Measurements from ENCODE around the gene SND1. TPM values are rescaled to one million over a fixed set of nuclear protein-coding genes. Genes with fewer than 3 reads are reported as not detected.

Gene SND1
- total RNA-seq, 1 experiment from 2014 or later: 139 TPM

- Histone ChIP-seq H3K9ac (ENCODE audit: low read length) (no peak overlapping the region), H2AFZ (ENCODE audit: low read length) (no peak overlapping the region), H3K4me3 (ENCODE audit: low read length) (no peak overlapping the region), H3K9me3 (ENCODE audit: low read length) (no peaks in the 10 kb centered on the region), H3K36me3 (ENCODE audit: low read depth, low read length) (peaks cover 5% of the 10 kb centered on the region; the same call in 1 of the 2 replicates), H3K9me2 (replicated peaks; ENCODE audit: low read length) (no peaks in the 10 kb centered on the region), H3F3A (ENCODE audit: low read length, unreplicated experiment) (no peaks in the 10 kb centered on the region), H3K4me2 (ENCODE audit: low read length) (no peak overlapping the region), H3K27me3 (ENCODE audit: low read length) (no peaks in the 10 kb centered on the region), H4K20me1 (ENCODE audit: low read length) (no peaks in the 10 kb centered on the region; the same call in 1 of the 2 replicates), H3K4me1 (ENCODE audit: insufficient read depth, low read length) (no peaks in the 10 kb centered on the region), H3K79me2 (ENCODE audit: low read length) (peaks cover 71% of the 10 kb centered on the region), H3K27ac (ENCODE audit: low read length) (no peak overlapping the region)
- no TSS peak for BruUV-seq (replicated peaks)
- no peak for ATAC-seq
- no peak for DNase-seq
- ChIA-PET POLR2A (ENCODE audit: unreplicated experiment) (no interaction called here), CTCF (no interaction called here)
- TF ChIP-seq EZH2phosphoT487 (IDR thresholded peaks at IDR 0.05; ENCODE audit: borderline replicate concordance, low read length) (no peak), CTCF (conservative IDR thresholded peaks at IDR 0.05; ENCODE audit: low read depth, low read length) (no peak), EZH2 (IDR thresholded peaks at IDR 0.05; ENCODE audit: low read length, unreplicated experiment) (no peak)
- intact Hi-C loops (cut with micrococcal nuclease): no loop called here
Measured at GRCh38 chr7:127765150-127765549, 113.2 kb downstream of the SND1 start.

- no TSS peak for BruUV-seq (replicated peaks)
- Histone ChIP-seq H3K79me2 (ENCODE audit: low read length) (peaks cover 65% of the 10 kb centered on the region), H3K9me2 (replicated peaks; ENCODE audit: low read length) (no peaks in the 10 kb centered on the region), H2AFZ (ENCODE audit: low read length) (no peak overlapping the region), H3F3A (ENCODE audit: low read length, unreplicated experiment) (no peaks in the 10 kb centered on the region), H3K27ac (ENCODE audit: low read length) (no peak overlapping the region), H3K4me1 (ENCODE audit: insufficient read depth, low read length) (no peaks in the 10 kb centered on the region), H3K4me2 (ENCODE audit: low read length) (no peak overlapping the region), H3K36me3 (ENCODE audit: low read depth, low read length) (no peaks in the 10 kb centered on the region), H3K9ac (ENCODE audit: low read length) (no peak overlapping the region), H3K4me3 (ENCODE audit: low read length) (no peak overlapping the region), H3K9me3 (ENCODE audit: low read length) (no peaks in the 10 kb centered on the region), H3K27me3 (ENCODE audit: low read length) (no peaks in the 10 kb centered on the region), H4K20me1 (ENCODE audit: low read length) (no peaks in the 10 kb centered on the region; the same call in 1 of the 2 replicates)
- intact Hi-C loops (cut with micrococcal nuclease): no loop called here
- POLR2A ChIA-PET (ENCODE audit: unreplicated experiment): interaction anchor here (1.1 kb wide), 1 partner anchor 94 kb away, joined by 3 read pairs; no protein-coding TSS in a partner anchor
- CTCF ChIA-PET: no interaction called here
- no peak for ATAC-seq
- TF ChIP-seq EZH2 (IDR thresholded peaks at IDR 0.05; ENCODE audit: low read length, unreplicated experiment): no peak
- TF ChIP-seq EZH2phosphoT487 (IDR thresholded peaks at IDR 0.05; ENCODE audit: borderline replicate concordance, low read length): no peak
- TF ChIP-seq CTCF (conservative IDR thresholded peaks at IDR 0.05; ENCODE audit: low read depth, low read length): no peak
- no peak for DNase-seq
Measured at GRCh38 chr7:127766831-127767459, 115.0 kb downstream of the SND1 start.

- TF ChIP-seq EZH2 (IDR thresholded peaks at IDR 0.05; ENCODE audit: low read length, unreplicated experiment) (no peak), EZH2phosphoT487 (IDR thresholded peaks at IDR 0.05; ENCODE audit: borderline replicate concordance, low read length) (no peak), CTCF (conservative IDR thresholded peaks at IDR 0.05; ENCODE audit: low read depth, low read length) (no peak)
- Histone ChIP-seq H3K9ac (ENCODE audit: low read length) (no peak overlapping the region), H3F3A (ENCODE audit: low read length, unreplicated experiment) (no peaks in the 10 kb centered on the region), H3K4me3 (ENCODE audit: low read length) (no peak overlapping the region), H4K20me1 (ENCODE audit: low read length) (no peaks in the 10 kb centered on the region), H3K4me2 (ENCODE audit: low read length) (no peak overlapping the region), H3K27me3 (ENCODE audit: low read length) (no peaks in the 10 kb centered on the region), H2AFZ (ENCODE audit: low read length) (no peak overlapping the region), H3K27ac (ENCODE audit: low read length) (no peak overlapping the region), H3K9me2 (replicated peaks; ENCODE audit: low read length) (no peaks in the 10 kb centered on the region), H3K36me3 (ENCODE audit: low read depth, low read length) (no peaks in the 10 kb centered on the region), H3K4me1 (ENCODE audit: insufficient read depth, low read length) (no peaks in the 10 kb centered on the region), H3K9me3 (ENCODE audit: low read length) (no peaks in the 10 kb centered on the region), H3K79me2 (ENCODE audit: low read length) (peaks cover 52% of the 10 kb centered on the region)
- POLR2A ChIA-PET (ENCODE audit: unreplicated experiment): no interaction called here
- ATAC-seq (no peak), DNase-seq (no peak)
- BruUV-seq (replicated peaks): no TSS peak
- intact Hi-C loops (cut with micrococcal nuclease): no loop called here
- CTCF ChIA-PET: no interaction called here
Measured at GRCh38 chr7:127768241-127768640, 116.2 kb downstream of the SND1 start.

Data from PC-3 (cell line).